HUES64 (cell line): ENCODE measurements around the gene LHFPL6.

ENCODE experiments used
- H3K27ac ChIP-seq: 2 replicates; pipeline ENCODE4 v1.7.0; 2013; ENCODE audit warnings: low read depth, low read length, inconsistent platforms
- H3K27me3 ChIP-seq: 2 replicates; pipeline ENCODE4 v1.6.1; 2013; ENCODE audit warnings: mild to moderate bottlenecking, low read length; ENCODE audit not compliant: insufficient read depth
- H3K36me3 ChIP-seq: 2 replicates; pipeline ENCODE4 v1.6.1; 2013; ENCODE audit warnings: mild to moderate bottlenecking, low read length; ENCODE audit not compliant: insufficient read depth
- H3K4me1 ChIP-seq: 2 replicates; pipeline ENCODE4 v1.6.1; 2013; ENCODE audit warnings: mild to moderate bottlenecking, low read length, moderate library complexity; ENCODE audit not compliant: insufficient read depth
- H3K4me3 ChIP-seq: 2 replicates; pipeline ENCODE4 v1.5.1; 2013; ENCODE audit warnings: mild to moderate bottlenecking, low read length, moderate library complexity
- H3K9ac ChIP-seq: 2 replicates; pipeline ENCODE4 v1.6.1; 2013; ENCODE audit warnings: mild to moderate bottlenecking, low read depth, low read length
- H3K9me3 ChIP-seq: 2 replicates; pipeline ENCODE4 v1.6.1; 2013; ENCODE audit warnings: low read depth, low read length; ENCODE audit not compliant: insufficient read depth
- WGBS: fragments of 150-250, 120-280 bp; methylation state at CpG from one replicate; pipeline ENCODE4 v1.1.7; 2013; ENCODE audit warnings: missing lambda C conversion rate; 5-methylcytosine and 5-hydroxymethylcytosine counted together

The LHFPL6 gene

DNA sequence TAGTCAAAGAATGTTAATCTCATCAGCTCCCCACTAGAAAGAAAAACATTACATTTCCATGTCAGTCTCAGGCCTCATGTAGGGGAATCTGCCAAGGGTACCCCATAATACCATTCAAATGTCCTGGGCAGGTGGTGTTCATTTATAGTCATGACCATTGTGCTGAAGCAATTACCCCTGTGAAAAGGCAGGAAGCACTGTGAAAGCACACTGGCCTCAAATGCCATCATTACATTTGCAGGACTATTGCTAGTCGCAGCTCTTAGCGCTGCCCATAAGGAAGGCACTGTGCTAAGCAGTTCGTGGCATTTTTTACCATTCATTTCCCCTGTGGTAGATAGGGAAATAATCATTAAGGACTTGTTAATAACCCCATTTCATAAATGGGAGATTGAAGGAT is 109.0 kb downstream of the LHFPL6 start:
- Histone ChIP-seq H3K9me3 (no peaks in the 10 kb centered on the region), H3K9ac (no peak overlapping the region), H3K4me3 (no peak overlapping the region), H3K27me3 (no peaks in the 10 kb centered on the region), H3K36me3 (no peaks in the 10 kb centered on the region), H3K4me1 (peaks cover 80% of the 10 kb centered on the region), H3K27ac (peak overlapping the region; percentile 63)
- 11% methylated on average over 3 of the region's 3 CpGs for WGBS

DNA sequence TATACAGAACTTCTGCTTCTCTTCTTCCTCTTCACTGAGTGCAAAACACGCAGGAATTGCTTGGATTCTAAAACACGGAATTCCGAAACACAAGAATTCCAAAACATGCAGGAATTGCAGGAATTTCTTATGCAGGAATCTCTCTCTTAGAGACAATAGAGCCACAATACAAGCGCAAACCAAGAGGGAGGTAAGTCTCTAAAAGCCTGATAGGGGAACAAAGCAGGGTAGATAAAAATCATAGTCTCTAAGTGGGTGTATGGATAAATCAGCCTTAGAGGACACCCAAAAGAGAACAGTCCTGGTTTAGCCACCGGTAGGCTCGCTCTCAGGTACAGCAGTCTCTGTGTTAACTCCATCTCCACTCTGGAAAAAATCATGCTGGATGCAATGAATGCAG is 112.9 kb downstream of the LHFPL6 start:
- 9% methylated on average over 6 of the region's 6 CpGs for WGBS
- Histone ChIP-seq H3K9me3 (no peaks in the 10 kb centered on the region), H3K4me1 (peaks cover 68% of the 10 kb centered on the region), H3K4me3 (peak overlapping the region; percentile 11; the same call in 1 of the 2 replicates), H3K9ac (peak overlapping the region; percentile 49), H3K36me3 (no peaks in the 10 kb centered on the region), H3K27ac (peak overlapping the region; percentile 86), H3K27me3 (no peaks in the 10 kb centered on the region)

DNA sequence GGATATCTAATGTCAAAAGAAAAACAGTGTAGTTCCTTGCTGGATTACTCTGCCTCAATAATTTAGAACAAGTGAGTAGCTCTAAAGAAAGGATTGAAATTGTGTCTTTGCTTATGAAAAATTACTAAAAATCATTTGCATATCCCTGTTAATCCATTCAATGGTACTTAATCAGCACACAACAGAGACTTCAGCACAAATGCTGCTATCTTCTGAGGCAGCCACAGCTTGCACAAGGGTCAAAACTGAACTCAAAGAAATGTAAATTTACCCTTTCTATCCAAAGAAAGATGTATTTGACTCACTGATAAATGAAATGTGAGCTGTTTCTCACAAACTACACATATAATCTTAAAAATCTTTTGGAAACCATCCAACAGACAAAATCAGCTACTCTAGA is 116.2 kb downstream of the LHFPL6 start:
- Histone ChIP-seq H3K9me3 (no peaks in the 10 kb centered on the region), H3K9ac (no peak overlapping the region), H3K27me3 (no peaks in the 10 kb centered on the region), H3K4me1 (peaks cover 64% of the 10 kb centered on the region), H3K36me3 (no peaks in the 10 kb centered on the region), H3K4me3 (no peak overlapping the region), H3K27ac (no peak overlapping the region)

DNA sequence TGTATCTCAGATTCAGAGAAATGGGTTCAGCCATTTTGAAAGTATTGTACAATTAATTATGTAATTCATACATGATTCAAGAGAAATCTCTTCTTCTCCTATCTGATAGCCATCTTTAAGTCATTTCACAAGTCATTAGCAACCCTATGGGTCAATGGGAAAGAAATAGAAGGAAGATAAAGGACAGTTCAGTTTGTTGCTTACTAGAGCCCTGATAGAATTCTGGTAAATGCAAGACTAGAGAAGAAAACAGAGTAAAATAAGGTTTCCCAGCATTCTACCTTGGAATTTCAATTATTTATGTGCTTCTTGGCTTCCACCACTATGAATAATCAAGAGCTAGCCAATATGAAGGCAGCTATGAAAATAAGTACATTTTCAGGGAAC is 117.7 kb downstream of the LHFPL6 start:
- Histone ChIP-seq H3K4me1 (peaks cover 56% of the 10 kb centered on the region), H3K9me3 (no peaks in the 10 kb centered on the region), H3K27me3 (no peaks in the 10 kb centered on the region), H3K4me3 (no peak overlapping the region), H3K9ac (no peak overlapping the region), H3K27ac (no peak overlapping the region), H3K36me3 (no peaks in the 10 kb centered on the region)

GRCh38 chr13:39484506-39485313 is 118.3 kb downstream of the LHFPL6 start:
- WGBS, result 94% methylated on average over 3 of the region's 4 CpGs
- Histone ChIP-seq H3K9ac (no peak overlapping the region), H3K27ac (0 out of 2 replicates have a peak overlapping the region, but pooled peaks have one; percentile 8), H3K36me3 (no peaks in the 10 kb centered on the region), H3K4me3 (no peak overlapping the region), H3K9me3 (no peaks in the 10 kb centered on the region), H3K27me3 (no peaks in the 10 kb centered on the region), H3K4me1 (peaks cover 55% of the 10 kb centered on the region)

DNA sequence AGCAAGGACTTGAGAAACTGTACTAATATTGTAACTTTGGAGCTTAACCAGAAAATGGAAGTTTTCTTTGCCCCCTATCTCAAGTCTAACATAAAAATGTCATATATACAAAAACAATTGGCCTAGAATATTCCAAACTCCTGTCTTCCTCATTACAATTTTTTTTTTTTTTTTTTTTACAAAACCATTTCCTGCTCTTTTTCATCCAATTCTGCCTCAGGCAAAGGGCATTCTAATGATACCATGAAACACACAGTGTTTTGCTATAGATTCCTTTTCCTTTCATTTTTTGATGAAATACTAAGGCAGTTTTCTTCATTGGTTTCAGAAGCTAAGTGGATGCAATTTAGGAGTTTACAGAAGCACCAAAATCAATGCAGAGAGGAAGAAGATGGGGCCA is 119.7 kb downstream of the LHFPL6 start:
- Histone ChIP-seq H3K4me3 (no peak overlapping the region), H3K36me3 (no peaks in the 10 kb centered on the region), H3K27ac (peak overlapping the region; percentile 6; the same call in 1 of the 2 replicates), H3K9me3 (no peaks in the 10 kb centered on the region), H3K4me1 (peaks cover 55% of the 10 kb centered on the region), H3K27me3 (no peaks in the 10 kb centered on the region), H3K9ac (no peak overlapping the region)

- Histone ChIP-seq H3K4me3 (no peak overlapping the region), H3K9me3 (no peaks in the 10 kb centered on the region), H3K9ac (no peak overlapping the region), H3K36me3 (no peaks in the 10 kb centered on the region), H3K27me3 (no peaks in the 10 kb centered on the region), H3K4me1 (peaks cover 42% of the 10 kb centered on the region), H3K27ac (no peak overlapping the region)
- 77% methylated on average over 3 of the region's 3 CpGs for WGBS
Observed at GRCh38 chr13:39481491-39481890, 121.5 kb downstream of the LHFPL6 start.

- Histone ChIP-seq H3K27me3 (no peaks in the 10 kb centered on the region), H3K9ac (no peak overlapping the region), H3K9me3 (no peaks in the 10 kb centered on the region), H3K4me3 (no peak overlapping the region), H3K36me3 (no peaks in the 10 kb centered on the region), H3K27ac (no peak overlapping the region), H3K4me1 (no peaks in the 10 kb centered on the region)
- WGBS, result 86% methylated on average over 2 of the region's 2 CpGs
Observed at GRCh38 chr13:39474600-39474999, 128.4 kb downstream of the LHFPL6 start.

- Histone ChIP-seq H3K4me1 (no peaks in the 10 kb centered on the region), H3K27ac (no peak overlapping the region), H3K9ac (no peak overlapping the region), H3K27me3 (no peaks in the 10 kb centered on the region), H3K9me3 (no peaks in the 10 kb centered on the region), H3K36me3 (no peaks in the 10 kb centered on the region), H3K4me3 (no peak overlapping the region)
- 91% methylated on average over 3 of the region's 3 CpGs for WGBS
Observed at GRCh38 chr13:39469676-39470075, 133.3 kb downstream of the LHFPL6 start.

DNA sequence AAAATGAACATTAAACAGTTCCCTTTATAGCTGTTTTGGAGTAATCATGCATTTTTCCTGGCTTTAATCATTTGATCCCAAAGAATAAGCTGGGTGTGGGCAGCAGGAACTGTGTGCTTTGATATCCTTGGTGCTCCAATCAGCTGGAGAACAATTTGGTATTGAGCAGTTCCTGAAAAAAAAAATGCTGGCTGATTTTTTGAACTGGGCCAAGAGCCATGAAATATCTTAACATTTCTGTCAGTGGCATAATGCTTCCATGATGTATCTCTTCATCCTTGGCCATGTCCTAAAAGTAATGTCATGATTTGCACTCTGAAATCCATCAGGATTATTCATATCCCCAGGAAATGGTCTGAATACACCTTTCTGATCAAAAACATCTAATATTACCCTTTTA is 134.7 kb downstream of the LHFPL6 start:
- H3K9ac ChIP-seq, result no peak overlapping the region
- no peaks in the 10 kb centered on the region for H3K36me3 ChIP-seq
- H3K27me3 ChIP-seq, result no peaks in the 10 kb centered on the region
- no peak overlapping the region for H3K27ac ChIP-seq
- no peaks in the 10 kb centered on the region for H3K9me3 ChIP-seq
- H3K4me3 ChIP-seq, result no peak overlapping the region
- H3K4me1 ChIP-seq, result no peaks in the 10 kb centered on the region

- H3K27ac ChIP-seq, result no peak overlapping the region
- H3K4me3 ChIP-seq, result no peak overlapping the region
- no peaks in the 10 kb centered on the region for H3K9me3 ChIP-seq
- H3K27me3 ChIP-seq, result no peaks in the 10 kb centered on the region
- H3K9ac ChIP-seq, result no peak overlapping the region
- H3K36me3 ChIP-seq, result no peaks in the 10 kb centered on the region
- peaks cover 5% of the 10 kb centered on the region; the same call in 1 of the 2 replicates for H3K4me1 ChIP-seq
- WGBS, result 100% methylated on average over 1 of the region's 1 CpG
Observed at GRCh38 chr13:39463611-39464010, 139.4 kb downstream of the LHFPL6 start.

DNA sequence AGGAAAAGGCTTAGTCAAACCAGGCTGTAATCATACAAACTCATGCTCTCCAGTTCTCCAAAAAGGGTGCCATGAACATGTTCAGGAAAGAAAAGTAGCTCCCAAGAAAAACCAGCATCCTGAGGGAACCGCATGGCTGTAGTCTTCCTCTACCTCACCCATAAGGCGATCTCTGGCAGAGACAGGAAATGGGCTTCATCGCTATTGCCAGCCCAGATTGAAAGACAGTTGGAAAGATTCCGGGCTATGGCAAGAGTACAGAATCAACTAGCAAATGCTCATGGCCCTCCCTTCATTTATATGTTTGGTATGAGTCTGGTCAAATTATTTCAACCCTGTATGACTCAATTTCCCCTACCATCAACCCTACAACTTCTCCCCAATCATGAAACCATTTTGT is 140.1 kb downstream of the LHFPL6 start:
- Histone ChIP-seq H3K9ac (no peak overlapping the region), H3K27me3 (no peaks in the 10 kb centered on the region), H3K27ac (no peak overlapping the region), H3K4me1 (peaks cover 5% of the 10 kb centered on the region; the same call in 1 of the 2 replicates), H3K36me3 (no peaks in the 10 kb centered on the region), H3K9me3 (no peaks in the 10 kb centered on the region), H3K4me3 (no peak overlapping the region)
- 97% methylated on average over 4 of the region's 4 CpGs for WGBS
